ENCODE measurements around the gene MYZAP.

DNA sequence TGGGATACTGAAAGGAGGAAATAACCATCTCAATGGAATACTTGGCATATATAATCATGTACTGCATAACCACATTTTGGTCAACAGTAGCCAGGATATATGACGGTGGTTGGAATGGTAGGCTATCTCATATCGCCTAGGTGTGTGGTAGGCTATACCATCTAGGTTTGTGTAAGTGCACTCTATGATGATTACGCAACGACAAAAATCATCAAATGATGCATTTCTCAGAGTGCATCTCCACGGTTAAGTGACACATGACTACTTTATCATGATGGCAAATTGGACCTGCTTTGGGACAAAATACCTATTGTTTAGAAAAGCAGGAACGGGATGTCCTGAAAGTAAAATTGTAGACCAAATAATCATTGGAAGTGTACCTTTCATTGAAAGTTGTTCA is 2.8 kb downstream of the MYZAP start:
- TF ChIP-seq, protein P1, sequence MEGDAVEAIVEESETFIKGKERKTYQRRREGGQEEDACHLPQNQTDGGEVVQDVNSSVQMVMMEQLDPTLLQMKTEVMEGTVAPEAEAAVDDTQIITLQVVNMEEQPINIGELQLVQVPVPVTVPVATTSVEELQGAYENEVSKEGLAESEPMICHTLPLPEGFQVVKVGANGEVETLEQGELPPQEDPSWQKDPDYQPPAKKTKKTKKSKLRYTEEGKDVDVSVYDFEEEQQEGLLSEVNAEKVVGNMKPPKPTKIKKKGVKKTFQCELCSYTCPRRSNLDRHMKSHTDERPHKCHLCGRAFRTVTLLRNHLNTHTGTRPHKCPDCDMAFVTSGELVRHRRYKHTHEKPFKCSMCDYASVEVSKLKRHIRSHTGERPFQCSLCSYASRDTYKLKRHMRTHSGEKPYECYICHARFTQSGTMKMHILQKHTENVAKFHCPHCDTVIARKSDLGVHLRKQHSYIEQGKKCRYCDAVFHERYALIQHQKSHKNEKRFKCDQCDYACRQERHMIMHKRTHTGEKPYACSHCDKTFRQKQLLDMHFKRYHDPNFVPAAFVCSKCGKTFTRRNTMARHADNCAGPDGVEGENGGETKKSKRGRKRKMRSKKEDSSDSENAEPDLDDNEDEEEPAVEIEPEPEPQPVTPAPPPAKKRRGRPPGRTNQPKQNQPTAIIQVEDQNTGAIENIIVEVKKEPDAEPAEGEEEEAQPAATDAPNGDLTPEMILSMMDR (conservative IDR thresholded peaks at IDR 0.05; ENCODE audit: low read depth, low read length): no peak
- no peak for TF ChIP-seq EZH2 (IDR thresholded peaks at IDR 0.05; ENCODE audit: borderline replicate concordance, low read depth, low read length, poor library complexity, severe bottlenecking)
